Epithelial cell of esophagus (primary cell): ENCODE data around the gene PMEPA1.
A peak's percentile ranks its signal among the peaks of the same experiment; 100 is the strongest.
"Not testable (repeated sequence)": the region's sequence is repeated elsewhere in the genome, so short reads cannot be mapped to it uniquely, and the experiment has no call there.

Source experiments
- DNase-seq: peaks from one replicate; pipeline ENCODE4 v3.0.0; 2010; ENCODE audit warnings: low read depth
- H3K4me3 ChIP-seq: 2 replicates; pipeline ENCODE4 v1.5.1; 2011; ENCODE audit warnings: mild to moderate bottlenecking, low read length, control low read depth
- CTCF ChIP-seq: IDR thresholded peaks from 2 replicates; pipeline ENCODE4 v1.5.1; 2011; ENCODE audit warnings: low read depth, mild to moderate bottlenecking, low read length, control low read depth, inconsistent platforms; ENCODE audit not compliant: insufficient read depth; ENCODE audit errors: missing control alignments

The PMEPA1 gene

DNA sequence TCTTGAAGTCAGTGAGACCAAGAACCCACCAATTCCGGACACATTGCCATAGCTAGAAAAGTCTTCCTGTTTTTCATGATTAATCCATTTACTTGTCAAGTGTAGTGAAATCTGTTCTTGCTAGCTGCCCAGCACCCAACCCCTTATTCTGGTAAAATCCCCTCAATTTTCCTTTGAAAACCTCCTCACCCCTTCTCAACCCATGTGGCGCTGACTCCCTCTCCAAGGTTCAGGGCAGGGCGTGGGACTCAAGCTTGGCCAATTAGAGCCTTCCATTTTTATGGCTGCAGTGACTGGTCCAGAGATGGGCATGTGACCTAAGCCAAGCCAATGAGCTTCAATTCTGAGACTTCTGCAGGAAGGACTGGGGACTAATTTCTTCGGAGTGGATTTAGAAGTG lies 79.8 kb downstream of the PMEPA1 start:
- H3K4me3 ChIP-seq: no peak overlapping the region
- TF ChIP-seq CTCF: no peak
- no peak for DNase-seq

GRCh38 chr20:57629491-57629901 lies 80.3 kb downstream of the PMEPA1 start:
- not testable (repeated sequence) for DNase-seq, H3K4me3 ChIP-seq

DNA sequence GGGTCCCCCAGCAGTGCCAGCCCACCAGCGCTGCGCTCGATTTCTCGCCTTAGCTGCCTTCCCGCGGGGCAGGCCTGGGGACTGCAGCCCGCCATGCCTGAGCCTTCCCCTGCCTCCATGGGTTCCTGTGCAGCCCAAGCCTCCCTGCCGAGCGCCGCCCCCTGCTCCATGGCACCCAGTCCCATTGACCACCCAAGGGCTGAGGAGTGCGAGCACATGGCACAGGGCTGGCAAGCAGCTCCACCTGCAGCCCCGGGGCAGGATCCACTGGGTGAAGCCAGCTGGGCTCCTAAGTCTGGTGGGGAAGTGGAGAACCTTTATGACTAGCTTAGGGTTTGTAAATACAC lies 80.9 kb downstream of the PMEPA1 start:
- not testable (repeated sequence) for H3K4me3 ChIP-seq, DNase-seq

DNA sequence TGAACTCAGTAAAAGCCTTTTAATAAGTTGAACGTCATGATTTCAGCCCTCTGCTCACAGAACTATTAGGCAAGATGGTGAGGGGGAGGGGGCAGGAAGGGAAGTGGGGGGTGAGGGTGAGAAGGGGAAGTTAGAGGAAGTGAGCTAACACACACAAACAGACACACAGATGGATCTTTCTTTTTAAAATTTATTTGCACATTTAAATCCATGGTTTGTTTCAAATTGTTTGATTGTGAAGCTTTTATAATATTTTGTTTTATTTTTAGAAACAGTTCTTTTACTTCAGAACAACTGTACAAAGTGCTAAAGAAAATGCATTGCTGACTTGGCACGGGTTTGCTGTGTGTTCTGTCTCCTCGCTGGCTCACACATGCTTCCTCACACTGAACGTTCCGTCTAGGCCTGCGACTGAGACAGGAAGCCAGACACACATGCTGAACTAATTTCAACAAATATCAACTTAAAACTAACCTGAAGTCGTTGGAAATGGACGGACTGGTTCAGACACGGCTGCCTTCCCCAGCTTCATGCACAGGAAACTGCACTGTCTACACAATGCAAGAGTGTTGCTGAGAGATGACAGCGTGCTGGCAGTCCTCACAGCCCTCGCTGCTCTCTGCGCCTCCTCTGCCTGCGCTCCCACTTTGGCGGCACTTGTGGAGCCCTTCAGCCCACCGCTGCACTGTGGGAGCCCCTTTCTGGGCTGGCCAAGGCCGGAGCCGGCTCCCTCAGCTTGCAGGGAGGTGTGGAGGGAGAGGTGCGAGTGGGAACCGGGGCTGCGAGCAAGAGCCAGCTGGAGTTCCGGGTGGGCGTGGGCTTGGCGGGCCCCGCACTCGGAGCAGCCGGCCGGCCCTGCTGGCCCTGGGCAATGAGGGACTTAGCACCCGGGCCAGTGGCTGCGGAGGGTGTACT lies 81.5 kb downstream of the PMEPA1 start:
- H3K4me3 ChIP-seq: no peak overlapping the region

GRCh38 chr20:57627339-57627738 lies 82.5 kb downstream of the PMEPA1 start:
- no peak for TF ChIP-seq CTCF
- H3K4me3 ChIP-seq: no peak overlapping the region
- no peak for DNase-seq

More for the DNA sequence above, 81.5 kb downstream of the PMEPA1 start:
- TF ChIP-seq CTCF: no peak
- DNase-seq: peak; percentile 42

DNA sequence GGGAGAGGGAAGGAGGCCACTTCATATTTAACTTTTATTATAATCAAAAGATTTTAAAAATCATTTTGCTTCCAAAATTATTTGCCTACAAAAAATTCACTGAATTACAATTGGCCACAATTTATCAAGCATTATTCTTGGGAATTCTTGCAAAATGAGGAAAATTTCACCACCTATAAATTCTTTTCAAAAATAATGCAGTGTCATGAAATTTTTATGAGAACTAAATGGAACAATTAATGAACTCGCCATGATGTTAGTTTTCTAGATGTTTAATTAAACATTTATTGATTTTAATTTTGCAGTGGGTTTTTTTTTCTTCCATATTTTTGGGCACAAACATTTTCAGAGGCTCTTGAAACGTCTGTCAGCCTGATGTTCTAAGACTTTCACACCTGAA lies 83.8 kb downstream of the PMEPA1 start:
- no peak for TF ChIP-seq CTCF
- H3K4me3 ChIP-seq: no peak overlapping the region
- no peak for DNase-seq

- H3K4me3 ChIP-seq: no peak overlapping the region
- DNase-seq: no peak
- no peak for TF ChIP-seq CTCF
Observed at GRCh38 chr20:57625181-57625958, 84.4 kb downstream of the PMEPA1 start.
